HG03025 (cell line): ENCODE measurements around the gene ABCA6.

Experiments
- ATAC-seq: cut with Tn5 transposase; IDR thresholded peaks from one replicate; pipeline ENCODE4 v1.9.1; 2021; ENCODE audit warnings: mild to moderate bottlenecking, moderate library complexity; ENCODE audit not compliant: unreplicated experiment, low FRiP score

Gene ABCA6

DNA sequence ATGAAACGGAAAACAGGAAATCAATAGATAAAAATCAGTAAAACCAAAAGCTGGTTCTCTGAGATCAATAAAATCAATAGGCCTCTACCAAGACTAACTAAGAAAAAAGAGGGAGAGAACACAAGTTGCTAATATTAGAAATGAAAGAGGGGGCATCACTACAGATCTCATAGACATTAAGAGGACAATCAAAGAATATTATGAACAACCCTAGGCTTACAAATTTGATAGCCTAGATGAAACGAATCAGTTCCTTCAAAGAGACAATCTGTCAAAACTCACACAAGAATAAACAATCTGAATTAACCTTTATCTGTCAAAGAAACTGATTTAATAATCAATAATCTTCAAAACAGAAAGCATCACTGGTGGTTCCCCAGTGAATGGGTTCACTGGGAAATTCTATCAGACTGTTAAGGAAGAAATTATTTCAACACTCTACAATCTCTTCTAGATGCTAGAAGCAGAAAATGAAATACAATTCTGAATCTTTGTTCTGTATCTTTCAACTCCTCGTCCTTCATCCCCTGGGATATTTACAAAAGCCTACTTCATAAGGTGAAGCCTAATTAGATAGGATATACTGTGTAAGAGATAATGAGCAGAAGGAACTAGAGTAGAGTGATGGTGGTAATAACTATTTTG, 85.4 kb downstream of the ABCA6 start:
- ATAC-seq = no peak

DNA sequence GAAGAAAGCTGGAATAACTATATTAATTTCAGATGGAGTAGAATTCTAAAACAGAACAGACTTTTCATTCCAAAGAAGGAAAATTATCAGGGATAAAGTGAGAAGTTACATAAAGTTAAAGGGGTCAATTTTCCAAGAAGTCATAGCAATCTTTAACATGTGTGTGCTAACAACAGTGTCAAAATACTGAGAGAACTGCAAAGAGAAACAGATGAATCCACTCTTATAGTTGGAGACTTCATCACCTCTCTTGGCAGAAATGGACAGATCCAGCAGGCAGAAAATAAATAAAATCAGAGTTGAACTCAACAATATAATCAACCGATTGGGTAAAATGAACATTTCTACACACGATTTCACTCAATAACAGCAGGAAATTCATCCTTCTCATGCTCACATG, 86.4 kb downstream of the ABCA6 start:
- no peak for ATAC-seq

DNA sequence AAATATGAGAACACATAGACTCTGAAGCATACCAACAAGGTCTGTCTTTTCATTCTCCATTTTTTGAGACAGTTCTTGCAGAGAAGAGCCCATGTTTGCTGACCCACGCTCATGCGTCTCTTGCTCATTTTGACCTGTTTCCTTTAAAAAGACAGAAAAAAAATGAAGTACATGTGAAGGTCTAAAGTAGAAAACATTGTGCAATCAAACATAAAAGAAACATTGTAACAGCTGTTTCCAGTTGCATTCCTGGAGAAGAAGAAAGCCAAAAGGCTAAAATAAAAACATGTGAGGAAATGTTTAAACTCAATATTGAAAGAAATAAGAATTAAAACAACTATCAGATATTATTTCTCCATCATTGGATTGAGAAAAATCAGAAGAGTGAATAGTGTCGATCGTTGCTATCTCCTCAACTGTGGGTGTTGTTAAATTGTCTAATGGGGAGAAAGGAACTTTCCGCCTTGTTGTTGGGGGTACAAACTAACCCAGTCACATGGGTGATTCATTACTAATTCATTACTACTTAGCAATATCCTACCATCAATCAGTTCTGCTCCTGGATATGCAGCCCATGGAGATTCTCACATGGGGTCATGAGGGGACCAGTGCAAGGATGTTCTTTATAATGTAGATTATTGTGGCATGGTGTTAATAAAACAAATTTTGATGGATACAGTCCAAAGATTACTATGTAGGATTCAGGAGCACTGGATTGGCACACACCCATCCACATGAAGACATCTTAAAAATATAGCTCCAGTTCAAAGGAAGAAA, 90.5 kb downstream of the ABCA6 start:
- no peak for ATAC-seq

DNA sequence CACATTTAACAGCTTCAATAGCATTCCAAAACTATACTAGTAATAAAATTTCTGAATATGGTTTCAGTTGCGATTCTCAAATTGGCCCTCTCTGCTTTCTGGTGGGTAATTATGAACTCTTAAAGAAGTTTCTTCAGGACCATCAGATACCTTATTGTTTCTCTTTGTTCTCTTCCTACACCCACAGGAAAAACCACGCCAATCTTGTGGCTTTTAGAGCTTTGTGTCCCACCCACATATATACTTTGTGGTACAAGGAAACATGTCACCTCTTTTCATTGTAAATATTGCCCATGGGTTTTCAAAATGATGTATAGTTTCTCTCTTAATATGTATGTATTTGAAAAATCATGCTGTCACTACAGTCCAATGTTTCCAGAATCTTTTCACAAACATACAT, 93.1 kb downstream of the ABCA6 start:
- ATAC-seq = no peak

DNA sequence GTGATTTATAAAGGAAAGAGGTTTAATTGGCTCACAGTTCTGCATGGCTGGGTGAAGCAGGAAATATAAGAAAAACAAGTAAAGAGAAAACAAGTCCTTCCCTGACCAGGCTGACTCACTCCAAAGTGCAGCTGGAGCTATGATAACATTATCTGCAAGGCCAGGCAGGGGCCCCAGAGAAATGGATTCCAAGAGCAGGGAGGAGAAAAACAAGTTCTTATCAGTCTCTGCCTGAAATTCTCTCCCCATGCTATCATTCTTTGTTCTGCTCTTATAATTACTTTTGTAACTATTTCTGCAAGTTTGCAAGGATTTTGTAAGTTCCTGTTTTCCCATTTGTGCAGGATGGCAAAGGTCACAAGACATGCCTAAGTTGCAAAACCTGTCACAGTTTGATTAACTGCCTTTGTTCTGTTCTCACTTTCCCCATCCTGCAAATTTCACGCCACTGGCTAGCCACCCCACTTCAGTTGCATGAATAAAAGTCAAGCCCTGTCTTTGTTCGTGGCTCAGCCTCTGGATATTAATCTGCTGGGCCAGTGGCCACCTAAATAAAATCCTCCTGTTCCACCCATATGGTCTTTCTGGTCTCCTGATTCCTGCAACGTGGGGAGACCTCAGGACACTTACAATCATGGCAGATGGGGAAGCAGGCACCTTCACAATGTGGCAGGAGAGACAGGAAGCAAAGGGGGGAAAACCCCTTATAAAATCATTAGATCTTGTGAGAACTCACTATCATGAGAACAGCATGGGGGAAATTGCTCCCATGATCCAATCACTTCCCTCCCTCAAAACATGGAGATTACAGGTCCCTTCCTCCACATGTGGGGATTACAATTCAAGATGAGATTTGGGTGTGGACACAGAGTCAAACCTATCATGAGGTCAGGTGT, 94.1 kb downstream of the ABCA6 start:
- ATAC-seq = no peak

DNA sequence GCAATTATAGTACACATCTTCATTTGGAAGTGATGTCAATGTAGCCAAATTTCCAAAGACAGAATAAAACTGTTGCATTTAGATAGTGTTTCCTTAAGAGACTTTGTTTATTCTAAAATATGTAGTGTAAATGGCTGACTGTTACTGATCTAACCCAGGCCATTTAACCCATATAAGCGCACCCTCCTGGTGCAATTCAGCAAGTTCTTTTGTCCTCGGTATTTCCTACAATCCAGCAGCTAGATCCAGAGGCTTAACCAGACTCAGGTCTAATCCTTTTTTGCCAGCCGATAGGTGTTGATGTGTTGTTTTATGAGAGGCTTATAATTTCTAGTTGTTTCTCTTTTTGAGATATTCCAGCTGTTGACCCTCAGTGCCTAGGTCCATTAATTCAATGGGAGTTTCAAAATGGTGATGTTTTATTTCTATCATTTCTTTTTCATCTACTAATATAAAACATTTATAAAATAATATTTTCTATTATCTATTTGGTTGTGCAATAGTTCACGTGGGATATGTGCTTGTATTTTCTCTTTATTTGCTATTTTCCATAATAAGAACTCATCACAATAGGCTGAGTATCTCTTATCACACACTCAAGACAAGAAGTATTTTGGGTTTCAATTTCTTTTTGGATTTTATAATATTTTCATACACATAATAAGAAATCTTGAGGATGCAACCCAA, 95.4 kb downstream of the ABCA6 start:
- ATAC-seq = no peak

DNA sequence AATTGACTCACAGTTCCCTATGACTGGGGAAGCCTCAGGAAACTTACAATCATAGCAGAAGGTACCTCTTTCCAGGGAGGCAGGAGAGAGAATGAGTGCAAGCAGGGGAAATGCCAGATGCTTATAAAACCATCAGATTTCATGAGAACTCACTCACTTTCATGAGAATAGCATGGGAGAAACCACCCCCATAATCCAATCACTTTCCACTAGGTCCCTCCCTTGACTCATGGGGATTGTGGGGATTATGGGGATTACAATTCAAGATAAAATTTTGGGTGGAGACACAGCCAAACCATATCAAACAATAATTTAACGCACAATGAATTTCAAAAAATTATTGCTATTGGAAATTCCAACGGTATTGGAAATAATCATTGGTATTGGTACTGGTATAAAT, 96.0 kb downstream of the ABCA6 start:
- no peak for ATAC-seq

DNA sequence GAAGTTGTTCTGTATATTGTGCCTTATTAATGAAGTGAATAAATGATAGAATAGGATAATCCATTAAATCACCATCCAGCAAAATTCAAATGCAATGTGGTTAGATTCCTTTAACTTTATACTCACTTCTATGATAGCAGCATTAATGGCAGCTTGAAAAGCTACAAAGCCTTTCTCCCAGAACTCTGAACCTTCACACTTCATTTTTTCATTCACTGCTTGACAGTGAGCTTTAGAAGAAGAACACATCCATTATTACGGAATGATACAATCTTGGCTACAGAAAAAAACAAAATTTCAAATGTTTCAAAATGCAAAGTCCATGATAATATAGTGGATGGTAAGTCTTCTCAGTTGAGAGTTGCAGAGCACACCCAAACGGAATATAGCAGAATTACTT, 97.3 kb downstream of the ABCA6 start:
- no peak for ATAC-seq

DNA sequence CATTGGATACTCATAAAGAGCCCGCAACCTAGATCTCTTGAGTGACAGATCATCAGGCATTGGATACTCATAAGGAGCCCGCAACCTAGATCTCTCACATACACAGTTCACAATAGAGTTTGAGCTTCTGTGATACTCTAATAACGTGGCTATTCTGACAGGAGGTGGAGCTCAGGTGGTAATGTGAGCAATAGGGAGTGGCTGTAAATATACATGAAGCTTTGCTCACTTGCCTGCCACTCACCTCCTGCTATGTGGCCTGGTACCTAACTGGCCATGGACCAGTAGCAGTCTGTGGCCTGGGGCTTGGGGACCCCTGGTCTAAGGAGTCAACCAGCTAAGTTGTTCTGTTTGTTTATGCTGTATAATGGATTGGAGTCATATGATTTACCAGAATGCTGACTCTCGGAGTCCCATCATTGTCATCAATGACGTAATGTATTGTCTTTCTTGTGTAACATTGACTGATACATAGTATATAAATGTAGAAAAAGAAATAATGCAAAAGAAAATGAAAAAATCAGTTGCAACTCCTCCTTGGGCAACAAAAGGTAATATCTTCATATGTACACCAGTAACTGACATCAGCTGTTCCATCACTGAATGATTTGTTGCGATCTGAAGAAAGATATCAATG, 98.5 kb downstream of the ABCA6 start:
- ATAC-seq = no peak

DNA sequence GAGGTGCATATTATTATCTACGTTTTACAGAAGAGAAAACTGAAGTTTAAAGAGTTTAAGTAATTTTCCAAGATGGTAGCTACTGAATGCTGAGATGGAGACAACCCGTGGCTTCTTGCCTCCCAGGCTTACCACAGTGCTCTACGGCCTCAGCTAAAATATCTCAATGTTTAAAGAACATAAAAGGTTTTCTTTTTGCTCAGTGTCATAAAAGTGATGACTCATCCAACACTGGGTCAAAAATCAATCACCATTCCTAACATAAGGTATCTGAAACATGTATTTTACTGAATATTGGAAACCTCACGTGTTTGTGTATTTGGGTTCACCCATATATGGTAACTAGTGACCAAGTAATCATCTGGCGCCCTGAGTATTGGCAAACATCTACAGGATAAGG, 99.4 kb downstream of the ABCA6 start:
- ATAC-seq = no peak

DNA sequence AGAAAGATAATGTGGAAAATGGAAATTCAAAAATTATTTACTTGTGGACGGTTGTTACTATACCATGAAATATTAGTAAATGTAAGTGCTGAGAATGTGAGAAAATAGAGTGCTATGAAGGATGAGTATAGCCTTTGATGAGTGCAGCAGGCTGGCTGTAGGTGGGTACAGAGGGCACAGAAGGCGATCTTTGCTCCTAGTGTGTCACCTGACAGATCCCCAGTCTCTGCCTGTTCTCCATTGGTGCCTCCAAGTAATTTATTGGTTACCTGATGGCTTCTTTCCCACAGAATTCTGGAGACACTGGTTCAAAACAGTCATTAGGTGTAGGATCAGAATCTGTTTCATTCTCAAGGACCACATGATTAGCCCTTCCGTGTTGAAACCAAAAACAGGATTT, 109.9 kb downstream of the ABCA6 start:
- no peak for ATAC-seq

DNA sequence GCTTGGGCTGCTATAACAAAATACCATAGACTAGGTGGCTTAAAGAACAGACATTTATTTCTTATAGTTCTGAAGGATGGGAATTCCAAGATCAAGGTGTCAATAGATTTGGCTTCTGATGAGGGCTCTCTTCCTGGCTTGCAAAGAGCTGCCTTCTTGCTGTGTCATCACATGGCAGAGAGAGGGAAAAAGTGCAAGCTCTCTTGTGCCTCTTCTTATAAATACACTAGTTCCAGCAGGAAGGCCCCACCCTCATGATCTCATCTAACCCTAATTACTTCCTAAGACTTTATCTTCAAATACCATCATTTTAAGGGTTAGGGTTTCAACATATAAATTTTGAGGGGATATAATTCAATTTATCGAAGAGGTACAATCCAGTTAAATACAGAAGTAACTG, 111.5 kb downstream of the ABCA6 start:
- no peak for ATAC-seq
